SK-N-SH (cell line): ENCODE results near the gene SRRM4. TPM values are rescaled to one million over a fixed set of nuclear protein-coding genes. Genes with fewer than 3 reads are reported as not detected.
A peak's percentile ranks its signal among the peaks of the same experiment; 100 is the strongest.

Experiments
- CTCF ChIA-PET: fragments of 300-600, 350-600 bp; formaldehyde crosslinking; extraction: SDS; loops from one replicate; lab custom pipeline; 2021; lab: Yijun Ruan, JAX
- POLR2A ChIA-PET: fragments of 350-600 bp; sonication (Branson Sonifier 250); formaldehyde crosslinking; extraction: SDS; loops from one replicate; lab custom pipeline; 2020; ENCODE audit warnings: antibody characterized with exemption, inconsistent platforms; lab: Yijun Ruan, JAX
- DNase-seq: peaks from one replicate; pipeline ENCODE4 v3.0.0; 2012
- H2AFZ ChIP-seq: fragments of 200-600 bp; sonication (generic); 2 replicates; pipeline ENCODE4 v1.8.1; 2016; ENCODE audit warnings: antibody characterized with exemption, mild to moderate bottlenecking, low read depth
- H3F3A ChIP-seq: fragments of 200-600 bp; sonication (generic); replicated peaks from 2 replicates; pipeline ENCODE3; 2016; ENCODE audit warnings: antibody characterized with exemption, mild to moderate bottlenecking; ENCODE audit not compliant: insufficient read depth
- H3K27ac ChIP-seq, 2 experiments: fragments of 200-500 bp in 1 of 2; fragments of 200-600 bp in 1 of 2; sonication (Bioruptor generic) in 1 of 2; sonication (generic), shearing (Covaris generic) in 1 of 2; 2 replicates each; pipeline versions ENCODE4 v1.5.1 to v1.6.1; 2014 to 2016; ENCODE audit warnings: low read depth in 2 of 2, inconsistent platforms in 1 of 2, low read length in 1 of 2, mild to moderate bottlenecking in 1 of 2, mixed read lengths in 1 of 2
- H3K27me3 ChIP-seq: fragments of 200-600 bp; sonication (generic), shearing (Covaris generic); 2 replicates; pipeline ENCODE4 v1.6.1; 2016; ENCODE audit warnings: mixed run types; ENCODE audit not compliant: insufficient read depth
- H3K36me3 ChIP-seq, 2 experiments: fragments of 200-500 bp in 1 of 2; fragments of 200-600 bp in 1 of 2; sonication (Bioruptor generic) in 1 of 2; sonication (generic) in 1 of 2; replicated peaks in 1 of 2; 2 replicates each; pipeline versions ENCODE3 to v1.5.1; 2014 to 2016; ENCODE audit warnings: low read length in 1 of 2, mild to moderate bottlenecking in 1 of 2; ENCODE audit not compliant: insufficient read depth in 2 of 2, control insufficient read depth in 1 of 2
- H3K4me1 ChIP-seq, 2 experiments: fragments of 200-500 bp in 1 of 2; fragments of 200-600 bp in 1 of 2; sonication (Bioruptor generic) in 1 of 2; sonication (generic), shearing (Covaris generic) in 1 of 2; 2 replicates each; pipeline versions ENCODE4 v1.5.1 to v1.6.1; 2014 to 2016; ENCODE audit warnings: low read depth in 1 of 2, low read length in 1 of 2, mixed run types in 1 of 2; ENCODE audit not compliant: insufficient read depth in 2 of 2, control insufficient read depth in 1 of 2
- H3K4me2 ChIP-seq: fragments of 200-600 bp; sonication (generic), shearing (Covaris generic); 2 replicates; pipeline ENCODE4 v1.6.1; 2017; ENCODE audit warnings: mixed run types
- H3K4me3 ChIP-seq, 2 experiments: fragments of 200-500 bp in 1 of 2; fragments of 200-600 bp in 1 of 2; sonication (Bioruptor generic) in 1 of 2; sonication (generic), shearing (Covaris generic) in 1 of 2; 2 replicates each; pipeline versions ENCODE4 v1.5.1 to v1.8.1; 2014 to 2016; ENCODE audit warnings: low read depth in 2 of 2, inconsistent platforms in 1 of 2, low read length in 1 of 2, mild to moderate bottlenecking in 1 of 2, mixed read lengths in 1 of 2, moderate library complexity in 1 of 2
- H3K79me2 ChIP-seq: fragments of 200-600 bp; sonication (generic); 2 replicates; pipeline ENCODE4 v1.8.1; 2017; ENCODE audit warnings: mild to moderate bottlenecking; ENCODE audit not compliant: insufficient read depth
- H3K9ac ChIP-seq: fragments of 200-600 bp; sonication (generic); 2 replicates; pipeline ENCODE4 v1.6.1; 2017; ENCODE audit warnings: mixed run types
- H3K9me2 ChIP-seq: fragments of 200-600 bp; sonication (generic); 2 replicates; pipeline ENCODE4 v1.6.1; 2017; ENCODE audit warnings: mixed run types
- H3K9me3 ChIP-seq: fragments of 200-600 bp; sonication (generic); 2 replicates; pipeline ENCODE4 v1.6.1; 2017; ENCODE audit warnings: mixed run types, mild to moderate bottlenecking, moderate library complexity
- H4K20me1 ChIP-seq: fragments of 200-600 bp; sonication (generic); 2 replicates; pipeline ENCODE4 v1.6.1; 2017; ENCODE audit warnings: mild to moderate bottlenecking, mixed run types; ENCODE audit not compliant: insufficient read depth
- CHD2 ChIP-seq: fragments of 150-350 bp; IDR thresholded peaks from 2 replicates; pipeline ENCODE4 v1.6.1; 2018; ENCODE audit warnings: low read length; ENCODE audit not compliant: partially characterized antibody
- ELF1 ChIP-seq: IDR thresholded peaks from 2 replicates; pipeline ENCODE4 v1.4.0; 2012
- EP300 ChIP-seq, 2 experiments: IDR thresholded peaks; 2 replicates each; pipeline versions ENCODE4 v1.4.0 to v1.6.1; 2012; ENCODE audit warnings: borderline replicate concordance in 1 of 2, low read depth in 1 of 2, low read length in 1 of 2
- FOSL2 ChIP-seq: IDR thresholded peaks from 2 replicates; pipeline ENCODE4 v1.4.0; 2012; ENCODE audit warnings: low read depth, mild to moderate bottlenecking, moderate library complexity, borderline replicate concordance
- IRF3 ChIP-seq: fragments of 150-350 bp; IDR thresholded peaks from 2 replicates; pipeline ENCODE4 v1.6.1; 2016; ENCODE audit warnings: mild to moderate bottlenecking, low read depth, low read length
- MEF2A ChIP-seq: IDR thresholded peaks from 2 replicates; pipeline ENCODE4 v1.4.0; 2012; ENCODE audit warnings: low read depth, borderline replicate concordance
- MXI1 ChIP-seq: IDR thresholded peaks from 2 replicates; pipeline ENCODE4 v1.6.1; 2012; ENCODE audit warnings: mild to moderate bottlenecking, low read depth, low read length, improper control_type of control experiment
- NFIC ChIP-seq: IDR thresholded peaks from 2 replicates; pipeline ENCODE4 v1.4.0; 2012; ENCODE audit warnings: borderline replicate concordance
- POLR2AphosphoS5 ChIP-seq: IDR thresholded peaks from 2 replicates; pipeline ENCODE4 v1.6.1; 2012; ENCODE audit warnings: low read depth, low read length
- RAD21 ChIP-seq: IDR thresholded peaks from 2 replicates; pipeline ENCODE4 v1.6.1; 2012; ENCODE audit warnings: mild to moderate bottlenecking, low read length
- RCOR1 ChIP-seq: fragments of 150-350 bp; IDR thresholded peaks from 2 replicates; pipeline ENCODE4 v1.6.1; 2017; ENCODE audit warnings: antibody characterized with exemption, low read length
- RFX5 ChIP-seq: IDR thresholded peaks from 2 replicates; pipeline ENCODE4 v1.6.1; 2012; ENCODE audit warnings: mild to moderate bottlenecking, improper control_type of control experiment, low read length
- RXRA ChIP-seq: IDR thresholded peaks from 2 replicates; pipeline ENCODE4 v1.4.0; 2012; ENCODE audit warnings: low read depth, mild to moderate bottlenecking, borderline replicate concordance
- YY1 ChIP-seq: IDR thresholded peaks from 2 replicates; pipeline ENCODE4 v1.4.0; 2012; ENCODE audit warnings: low read depth, mild to moderate bottlenecking
- WGBS: methylation state at CpG from one replicate; pipeline ENCODE4 v1.1.6; 2017; ENCODE audit warnings: low lambda C conversion rate; 5-methylcytosine and 5-hydroxymethylcytosine counted together
- polyA plus RNA-seq, 3 experiments: library from polyadenylated mRNA; depleted of rRNA; stranded (reverse); fragments of >200 nt; gene quantifications; 2 replicates each; pipeline ENCODE4 v1.2.3, GENCODE V29; 2012
- TF ChIP-seq, protein P1 (sequence below): IDR thresholded peaks from 2 replicates; pipeline ENCODE4 v1.4.0; 2012; ENCODE audit warnings: low read depth, borderline replicate concordance

Gene SRRM4
- polyA plus RNA-seq, 1 of the 3 experiments (the other 2 are of a cell fraction) = 0.03 TPM

DNA sequence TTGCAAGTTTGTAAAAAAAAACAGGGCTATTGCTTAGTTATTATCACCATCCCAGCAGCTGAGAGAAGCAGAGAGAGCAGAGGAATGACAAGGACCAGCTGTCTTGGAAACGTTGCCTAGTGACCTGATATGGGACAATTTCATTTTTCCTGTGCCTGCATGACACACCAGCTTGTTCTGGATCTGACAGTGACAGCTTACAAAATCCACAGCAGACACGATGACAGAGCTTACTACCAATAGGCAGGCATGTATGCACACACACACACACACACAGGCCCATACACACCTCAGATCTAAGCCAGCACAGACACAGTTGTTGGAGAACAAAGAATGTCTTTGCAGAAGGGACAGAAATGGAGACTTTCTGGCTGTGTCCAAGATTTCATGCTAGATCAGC, 222.8 kb downstream of the SRRM4 start:
- peak; percentile 56; the same call in 1 of the 2 replicates for TF ChIP-seq RCOR1
- TF ChIP-seq NFIC = no peak
- no peak for TF ChIP-seq RXRA
- TF ChIP-seq MXI1 = peak; percentile 74; the same call in 1 of the 2 replicates
- TF ChIP-seq RAD21 = peak; percentile 22; the same call in 1 of the 2 replicates
- POLR2A ChIA-PET = interaction anchor here (0.8 kb wide), 1 partner anchor 11 kb away, joined by 3 read pairs; no protein-coding TSS in a partner anchor
- Histone ChIP-seq H3K9me3 (no peaks in the 10 kb centered on the region), H3K4me1 (peaks cover 0 to 12% of the 10 kb centered on the region in 2 experiments; a peak in 1 of 4 replicates), H3K79me2 (no peaks in the 10 kb centered on the region), H3K27me3 (no peaks in the 10 kb centered on the region), H4K20me1 (no peaks in the 10 kb centered on the region), H3F3A (no peaks in the 10 kb centered on the region), H3K27ac (no peak overlapping the region), H3K36me3 (no peaks in the 10 kb centered on the region), H3K9ac (no peak overlapping the region), H3K4me3 (no peak overlapping the region), H3K4me2 (no peak overlapping the region), H2AFZ (no peak overlapping the region), H3K9me2 (no peaks in the 10 kb centered on the region)
- 0% methylated on average over 2 of the region's 2 CpGs for WGBS
- CTCF ChIA-PET = interaction anchor here (0.6 to 1.1 kb wide), 2 partner anchors 81 to 209 kb away, joined by 3 to 6 read pairs; no protein-coding TSS in a partner anchor
- peak; percentile 53 for DNase-seq

DNA sequence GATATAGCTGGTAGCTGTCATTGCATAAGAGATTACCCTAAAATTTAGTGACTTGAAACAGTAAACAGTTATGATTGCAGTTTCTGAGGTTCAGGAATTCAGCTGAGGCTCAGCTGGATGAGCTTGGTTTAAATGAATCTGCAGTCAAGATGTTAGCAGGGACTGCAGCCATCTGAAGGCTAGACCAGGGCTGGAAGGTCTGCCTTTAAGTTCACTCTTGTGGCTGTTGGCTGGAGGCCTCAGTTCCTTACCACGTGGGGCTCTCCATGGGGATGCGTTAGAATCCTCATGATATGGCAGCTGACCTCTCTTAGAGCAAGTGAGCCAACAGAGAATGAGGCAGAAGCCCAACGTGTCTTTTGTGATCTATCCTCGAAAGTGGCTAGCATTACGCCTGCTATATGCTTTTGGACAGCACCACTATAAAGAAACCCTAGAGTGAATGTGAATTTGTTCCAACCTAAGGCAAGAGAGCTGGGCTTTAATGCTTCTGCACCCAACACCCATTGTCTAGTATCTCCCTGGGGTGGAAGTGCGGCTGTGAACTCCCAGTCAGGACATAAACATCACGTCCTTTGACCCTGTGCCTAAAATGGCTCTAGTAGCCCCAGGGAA, 223.4 kb downstream of the SRRM4 start:
- H3K36me3 ChIP-seq = no peaks in the 10 kb centered on the region
- H3K4me3 ChIP-seq = no peak overlapping the region
- no peak overlapping the region for H2AFZ ChIP-seq
- H3K27me3 ChIP-seq = no peaks in the 10 kb centered on the region
- H3K9ac ChIP-seq = no peak overlapping the region
- H3K4me2 ChIP-seq = no peak overlapping the region
- no peaks in the 10 kb centered on the region for H3F3A ChIP-seq
- no peak for DNase-seq
- H3K27ac ChIP-seq = no peak overlapping the region
- no peaks in the 10 kb centered on the region for H3K79me2 ChIP-seq
- no peaks in the 10 kb centered on the region for H4K20me1 ChIP-seq
- WGBS = 64% methylated on average over 7 of the region's 7 CpGs
- H3K9me3 ChIP-seq = no peaks in the 10 kb centered on the region
- TF ChIP-seq RCOR1 (no peak), YY1 (no peak), EP300 (IDR thresholded peaks at IDR 0.05; ENCODE audit: borderline replicate concordance in 1 of 2, low read depth in 1 of 2, low read length in 1 of 2) (no peak), IRF3 (no peak), RAD21 (no peak), RXRA (no peak), POLR2AphosphoS5 (no peak), FOSL2 (no peak), ELF1 (no peak), RFX5 (no peak), CHD2 (no peak), MEF2A (no peak)
- TF ChIP-seq, protein P1, sequence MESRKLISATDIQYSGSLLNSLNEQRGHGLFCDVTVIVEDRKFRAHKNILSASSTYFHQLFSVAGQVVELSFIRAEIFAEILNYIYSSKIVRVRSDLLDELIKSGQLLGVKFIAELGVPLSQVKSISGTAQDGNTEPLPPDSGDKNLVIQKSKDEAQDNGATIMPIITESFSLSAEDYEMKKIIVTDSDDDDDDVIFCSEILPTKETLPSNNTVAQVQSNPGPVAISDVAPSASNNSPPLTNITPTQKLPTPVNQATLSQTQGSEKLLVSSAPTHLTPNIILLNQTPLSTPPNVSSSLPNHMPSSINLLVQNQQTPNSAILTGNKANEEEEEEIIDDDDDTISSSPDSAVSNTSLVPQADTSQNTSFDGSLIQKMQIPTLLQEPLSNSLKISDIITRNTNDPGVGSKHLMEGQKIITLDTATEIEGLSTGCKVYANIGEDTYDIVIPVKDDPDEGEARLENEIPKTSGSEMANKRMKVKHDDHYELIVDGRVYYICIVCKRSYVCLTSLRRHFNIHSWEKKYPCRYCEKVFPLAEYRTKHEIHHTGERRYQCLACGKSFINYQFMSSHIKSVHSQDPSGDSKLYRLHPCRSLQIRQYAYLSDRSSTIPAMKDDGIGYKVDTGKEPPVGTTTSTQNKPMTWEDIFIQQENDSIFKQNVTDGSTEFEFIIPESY = no peak
- ChIA-PET POLR2A (no interaction called here), CTCF (interaction anchor here (0.6 to 1.1 kb wide), 2 partner anchors 208 to 827 kb away, joined by 4 to 6 read pairs; no protein-coding TSS in a partner anchor)
- no peaks in the 10 kb centered on the region for H3K9me2 ChIP-seq
- H3K4me1 ChIP-seq = peaks cover 0 to 12% of the 10 kb centered on the region in 2 experiments; a peak in 1 of 4 replicates
